Natural killer cell treated with Interleukin-12 subunit alpha and Interleukin-12 subunit beta and Interleukin-15 and Interleukin-18, amount 100 ng/mL, for 72 hours (primary cell): ENCODE data around the gene GSC2. TPM values are rescaled to one million over a fixed set of nuclear protein-coding genes. Genes with fewer than 3 reads are reported as not detected.
"Not testable (repeated sequence)": the region's sequence is repeated elsewhere in the genome, so short reads cannot be mapped to it uniquely, and the experiment has no call there.

ENCODE experiments used
- ATAC-seq, 2 donors: fragments of 150-1000 bp; cut with Tn5 transposase in 1 of 2; sonication (Bioruptor Pico), chemical (Tn5 transposase) in 1 of 2; 2 replicates each; pipeline ENCODE4 v1.10.0; 2021
- DNase-seq: peaks from one replicate; pipeline ENCODE4 v3.0.0; 2022; ENCODE audit warnings: low spot score
- H3K27ac Mint-ChIP-seq, 2 donors: 1 replicate in 1 of 2; 2 replicates in 1 of 2; pipeline ENCODE4 v1.8.0; 2022; ENCODE audit warnings: mixed read lengths in 2 of 2, mild to moderate bottlenecking in 1 of 2, moderate library complexity in 1 of 2
- H3K27me3 Mint-ChIP-seq, 2 donors: 1 replicate in 1 of 2; 2 replicates in 1 of 2; pipeline ENCODE4 v1.8.0; 2022; ENCODE audit warnings: mixed read lengths in 2 of 2
- H3K36me3 Mint-ChIP-seq: one replicate; pipeline ENCODE4 v1.8.0; 2022; ENCODE audit warnings: mixed read lengths
- H3K4me1 Mint-ChIP-seq, 2 donors: 1 replicate in 1 of 2; 2 replicates in 1 of 2; pipeline ENCODE4 v1.8.0; 2022; ENCODE audit warnings: low read depth in 2 of 2, mixed read lengths in 2 of 2, mild to moderate bottlenecking in 1 of 2
- H3K4me3 Mint-ChIP-seq: one replicate; pipeline ENCODE4 v1.8.0; 2022; ENCODE audit warnings: mixed read lengths
- H3K9me3 Mint-ChIP-seq: 2 replicates; pipeline ENCODE4 v1.8.0; 2022; ENCODE audit warnings: mixed read lengths
- total RNA-seq, 2 donors: library from RNA; stranded (reverse); gene quantifications; one replicate each; pipeline ENCODE4 v1.2.3, GENCODE V29; 2022

GSC2 gene
- total RNA-seq, 2 donors from 2014 or later: not detected

- no peaks in the 10 kb centered on the region for H3K9me3 Mint-ChIP-seq
- H3K27ac Mint-ChIP-seq: no peak overlapping the region
- H3K27me3 Mint-ChIP-seq: peaks cover 6 to 11% of the 10 kb centered on the region in 2 donors
- no peak overlapping the region for H3K4me3 Mint-ChIP-seq
- DNase-seq: no peak
- H3K36me3 Mint-ChIP-seq: no peaks in the 10 kb centered on the region
- no peak for ATAC-seq
- H3K4me1 Mint-ChIP-seq: peaks cover 19 to 27% of the 10 kb centered on the region in 2 donors
Observed at GRCh38 chr22:19174106-19175025, 24.3 kb upstream of the GSC2 start.

DNA sequence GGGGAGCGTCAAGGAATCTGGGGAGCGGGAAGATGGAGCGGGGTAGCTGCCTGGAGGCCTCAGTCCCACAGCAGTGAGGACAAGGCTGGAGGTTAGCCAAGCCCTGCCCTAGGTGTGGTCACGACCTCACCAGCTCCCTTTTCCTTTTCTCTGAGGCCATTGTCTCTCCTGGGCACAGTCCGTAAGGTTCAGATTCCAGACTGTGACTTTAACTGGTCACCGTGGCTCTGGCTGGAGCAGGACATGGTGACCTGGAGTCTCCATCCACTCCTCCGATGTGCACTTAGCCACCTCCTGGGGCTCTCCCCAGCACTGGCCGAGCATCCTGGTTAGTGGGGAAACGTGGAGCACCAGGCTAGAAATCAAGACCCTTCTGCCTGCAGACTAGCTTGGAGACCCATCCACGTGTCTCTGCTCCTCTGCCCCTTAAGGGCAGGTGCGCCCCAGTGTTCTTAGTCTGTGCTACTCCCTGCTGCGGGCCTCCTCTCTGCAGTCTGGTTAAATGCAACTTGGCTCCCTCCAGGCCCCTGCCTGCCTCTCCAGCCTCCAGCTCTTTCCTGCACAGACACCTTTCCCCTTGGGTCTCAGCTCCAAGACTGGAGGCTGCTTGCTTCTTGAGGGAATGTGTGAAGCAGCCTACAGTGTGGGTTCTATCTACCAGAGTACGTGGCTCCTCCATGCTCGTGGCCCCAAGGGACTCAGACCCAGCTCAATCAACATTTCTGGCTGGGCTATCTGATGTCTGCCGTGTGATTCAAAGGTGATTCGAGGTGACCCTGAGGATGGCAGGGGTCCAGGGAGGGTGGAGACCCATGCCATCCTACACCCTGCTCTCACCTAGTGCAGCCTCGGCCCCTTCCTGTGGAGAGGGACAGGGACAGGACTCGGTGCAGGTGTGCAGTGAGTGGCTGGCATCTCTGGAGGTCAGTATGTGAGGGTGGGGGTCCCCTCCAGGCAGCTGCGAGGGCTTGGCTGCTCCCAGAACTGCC lies 23.2 kb upstream of the GSC2 start:
- Mint-ChIP-seq H3K27me3 (peaks cover 14 to 21% of the 10 kb centered on the region in 2 donors), H3K4me3 (peak overlapping the region; percentile 99), H3K4me1 (peaks cover 19 to 30% of the 10 kb centered on the region in 2 donors), H3K27ac (peak overlapping the region in 1 of 2 donors; percentile 85), H3K9me3 (no peaks in the 10 kb centered on the region), H3K36me3 (no peaks in the 10 kb centered on the region)
- DNase-seq: no peak
- ATAC-seq: no peak

DNA sequence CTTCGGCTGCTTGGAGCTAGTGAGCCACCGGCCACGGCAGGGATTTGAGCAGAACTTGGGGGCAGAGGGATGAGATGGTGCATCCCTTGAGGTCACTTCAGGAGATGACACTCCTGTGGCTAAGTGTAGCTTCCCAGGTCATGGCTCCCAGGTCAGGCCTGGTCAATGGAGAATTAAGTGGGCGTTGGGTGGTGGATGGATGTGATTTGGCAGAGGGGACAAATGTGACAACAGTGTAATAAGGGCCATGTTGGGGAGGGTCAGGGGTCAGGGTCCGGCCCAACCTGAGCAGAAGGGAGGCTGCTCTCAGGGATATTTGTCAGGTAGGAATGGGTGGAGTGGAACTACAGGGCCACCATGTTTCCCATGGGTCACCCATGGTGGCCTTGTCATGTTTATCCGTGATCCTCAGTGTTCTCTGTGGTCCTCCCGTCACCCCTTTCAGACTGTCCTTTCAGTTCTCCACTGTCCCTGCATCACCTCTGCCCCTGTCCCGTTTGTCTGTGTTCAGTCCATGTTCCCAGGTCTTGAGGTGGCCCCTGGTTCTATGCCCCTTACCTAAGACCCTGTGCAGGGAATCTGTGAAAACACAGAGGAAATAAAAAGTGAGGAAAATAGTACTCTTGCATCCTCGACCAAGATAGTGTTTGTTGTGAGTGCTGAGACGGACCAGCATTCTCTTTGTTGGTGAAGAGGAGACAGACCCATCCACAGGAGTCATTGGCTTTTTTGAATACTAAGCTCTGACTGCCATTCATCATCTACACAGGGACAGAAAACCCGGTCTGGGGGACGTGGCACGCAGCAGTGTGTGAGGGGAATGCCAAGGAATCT lies 22.3 kb upstream of the GSC2 start:
- Mint-ChIP-seq H3K9me3 (no peaks in the 10 kb centered on the region), H3K36me3 (no peaks in the 10 kb centered on the region), H3K4me1 (peaks cover 19 to 30% of the 10 kb centered on the region in 2 donors), H3K27ac (peak overlapping the region; percentile 85 to 91), H3K4me3 (peak overlapping the region; percentile 99), H3K27me3 (peaks cover 18 to 27% of the 10 kb centered on the region in 2 donors)
- no peak for DNase-seq
- no peak for ATAC-seq

DNA sequence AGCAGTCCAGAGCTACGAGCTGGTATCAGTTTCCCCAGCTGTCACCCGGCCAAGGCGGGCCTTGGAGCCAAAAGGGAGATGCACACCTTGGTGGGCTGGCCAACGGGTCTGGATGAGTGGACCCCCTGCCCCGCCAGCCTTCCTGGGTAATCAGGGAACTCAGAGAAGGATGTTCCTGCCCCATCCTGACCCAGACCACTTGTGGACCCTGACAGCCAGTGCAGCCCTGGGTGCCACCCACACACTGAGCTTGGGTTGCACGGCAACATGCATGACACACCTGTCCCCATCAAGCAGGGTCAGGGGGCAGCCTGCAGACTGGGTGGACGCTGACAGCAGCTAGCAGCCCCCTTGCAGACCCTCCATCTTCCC lies 19.8 kb upstream of the GSC2 start:
- ATAC-seq: no peak

DNA sequence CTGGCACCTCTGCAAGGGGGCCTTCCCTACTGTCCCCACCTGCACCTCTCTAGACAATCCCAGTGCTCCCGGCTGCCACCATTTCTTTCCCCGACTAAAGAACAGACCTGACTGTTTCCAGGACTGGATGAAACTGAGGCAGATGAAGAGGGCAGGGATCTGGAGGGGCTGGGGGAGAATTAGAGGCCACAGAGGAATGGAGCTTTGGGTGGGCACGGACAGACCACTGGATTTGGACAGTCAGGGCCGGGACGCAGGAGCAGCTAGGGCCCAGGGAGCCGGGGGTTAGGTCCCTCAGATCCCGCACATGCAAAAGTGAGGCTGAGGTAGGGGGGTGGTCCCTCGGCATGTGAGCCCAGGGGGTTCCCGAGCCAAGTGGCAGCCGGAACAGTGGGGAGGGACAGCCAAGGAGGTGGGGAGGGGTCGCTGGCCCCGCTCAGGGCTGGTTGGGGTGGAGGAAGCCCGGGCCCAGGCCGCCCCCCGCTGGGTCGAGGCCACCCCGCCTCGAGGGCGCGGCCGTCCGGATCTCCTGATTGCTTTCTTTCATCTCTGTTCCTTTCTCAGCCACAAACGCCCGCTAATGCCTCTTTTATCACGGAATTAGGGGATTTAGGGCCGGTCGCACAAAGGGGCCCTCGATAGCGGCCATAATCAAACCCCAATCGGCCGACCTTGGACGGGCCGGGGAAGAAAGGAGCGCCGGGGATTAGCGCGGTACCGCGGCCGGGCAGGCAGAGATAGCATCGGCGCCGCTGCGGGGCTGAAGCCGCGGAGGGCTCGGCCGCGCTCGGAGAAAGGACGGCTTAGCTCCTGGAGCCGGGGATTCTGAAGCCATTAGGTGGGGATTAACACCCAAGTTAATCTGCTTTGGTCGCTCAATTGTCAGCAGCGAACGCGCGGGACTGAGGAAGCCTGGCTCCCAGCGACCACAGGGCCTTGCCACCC lies 19.2 kb upstream of the GSC2 start:
- Mint-ChIP-seq H3K4me3 (peak overlapping the region; percentile 32), H3K9me3 (no peaks in the 10 kb centered on the region), H3K27ac (peak overlapping the region in 1 of 2 donors; percentile 51), H3K36me3 (no peaks in the 10 kb centered on the region), H3K27me3 (peaks cover 26 to 36% of the 10 kb centered on the region in 2 donors), H3K4me1 (peaks cover 19 to 27% of the 10 kb centered on the region in 2 donors)
- no peak for DNase-seq
- ATAC-seq: no peak

More for the DNA sequence above, 19.8 kb upstream of the GSC2 start:
- Mint-ChIP-seq H3K4me1 (peaks cover 19 to 27% of the 10 kb centered on the region in 2 donors), H3K9me3 (no peaks in the 10 kb centered on the region), H3K4me3 (peak overlapping the region; percentile 99), H3K27ac (no peak overlapping the region), H3K36me3 (no peaks in the 10 kb centered on the region), H3K27me3 (peaks cover 26 to 36% of the 10 kb centered on the region in 2 donors)
- DNase-seq: no peak

DNA sequence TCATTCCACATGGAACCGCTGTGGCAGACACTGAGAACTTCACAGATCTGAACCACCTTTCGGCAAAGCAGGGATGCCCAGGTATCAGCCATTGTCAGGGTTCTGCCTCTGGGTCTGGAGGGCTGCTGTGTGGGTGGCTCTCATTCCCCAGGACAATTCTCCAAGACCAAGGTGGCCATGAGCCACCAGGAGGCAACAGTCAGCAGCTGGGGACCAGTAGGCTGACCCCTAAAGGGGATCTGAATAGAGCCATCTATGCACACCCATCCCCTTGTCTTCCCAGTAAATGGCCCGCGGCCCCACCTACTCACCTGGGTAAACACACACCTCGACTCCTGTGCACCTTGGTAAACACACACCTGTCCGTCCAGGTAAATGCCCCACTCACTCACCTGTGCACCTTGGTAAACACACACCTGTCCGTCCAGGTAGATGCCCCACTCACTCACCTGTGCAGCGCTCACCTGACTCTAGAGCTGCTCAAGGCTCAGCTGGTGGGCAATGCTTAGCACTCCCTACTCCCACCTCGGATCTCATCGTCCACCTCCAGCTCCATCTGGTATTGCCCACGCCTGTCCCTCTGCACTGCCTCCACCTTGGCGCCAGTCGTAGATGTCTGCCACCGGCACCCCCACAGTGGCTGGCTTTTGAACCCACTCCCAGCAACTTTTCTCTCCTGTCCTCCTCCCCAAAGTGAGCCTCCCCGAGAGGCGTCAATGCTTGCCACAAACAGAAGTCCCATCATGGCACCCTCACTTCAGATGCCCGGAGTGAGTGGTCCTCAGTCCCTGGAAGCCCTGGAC lies 18.2 kb upstream of the GSC2 start:
- Mint-ChIP-seq H3K9me3 (no peaks in the 10 kb centered on the region), H3K27ac (peak overlapping the region in 1 of 2 donors; percentile 51), H3K4me3 (peak overlapping the region; percentile 30), H3K4me1 (peaks cover 19 to 24% of the 10 kb centered on the region in 2 donors), H3K27me3 (peaks cover 28 to 36% of the 10 kb centered on the region in 2 donors), H3K36me3 (no peaks in the 10 kb centered on the region)
- DNase-seq (no peak), ATAC-seq (no peak)

DNA sequence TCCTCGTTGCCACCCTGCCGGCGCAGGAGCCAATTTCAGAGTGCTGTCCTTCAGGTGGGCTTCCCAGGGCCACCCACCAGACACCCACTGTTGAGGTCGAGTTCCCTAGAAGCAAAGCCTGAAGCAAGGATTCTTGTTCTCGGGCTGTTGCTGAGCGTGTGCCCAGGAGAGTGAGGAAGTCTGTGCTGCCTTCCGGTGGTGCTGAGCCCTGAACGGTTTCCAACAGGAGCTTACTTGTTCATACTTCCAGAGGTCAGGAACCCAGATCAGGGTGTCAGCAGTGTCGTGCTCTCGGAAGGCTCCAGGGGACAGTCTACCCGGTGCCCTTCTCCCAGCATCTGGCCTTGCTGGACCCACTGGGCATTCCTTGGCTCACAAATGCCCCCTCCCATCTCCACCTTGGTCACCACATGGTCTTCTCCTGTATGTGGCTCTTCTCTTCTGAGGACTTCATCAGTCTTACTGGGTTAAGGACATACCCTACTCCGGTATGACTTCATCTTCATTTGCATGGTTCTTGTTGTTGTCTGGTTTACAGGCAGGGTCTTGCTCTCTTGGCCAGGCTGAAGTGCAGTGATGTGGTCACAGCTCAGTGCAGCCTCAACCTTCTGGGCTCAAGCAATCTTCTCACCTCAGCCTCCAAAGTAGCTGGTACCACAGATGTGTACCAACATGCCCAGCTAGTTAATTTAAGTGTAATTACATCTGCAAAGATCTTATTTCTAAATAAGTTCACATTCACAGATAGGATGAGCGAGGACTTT lies 17.2 kb upstream of the GSC2 start:
- Mint-ChIP-seq H3K4me3 (no peak overlapping the region), H3K27me3 (peaks cover 28 to 36% of the 10 kb centered on the region in 2 donors)
- no peak for ATAC-seq

DNA sequence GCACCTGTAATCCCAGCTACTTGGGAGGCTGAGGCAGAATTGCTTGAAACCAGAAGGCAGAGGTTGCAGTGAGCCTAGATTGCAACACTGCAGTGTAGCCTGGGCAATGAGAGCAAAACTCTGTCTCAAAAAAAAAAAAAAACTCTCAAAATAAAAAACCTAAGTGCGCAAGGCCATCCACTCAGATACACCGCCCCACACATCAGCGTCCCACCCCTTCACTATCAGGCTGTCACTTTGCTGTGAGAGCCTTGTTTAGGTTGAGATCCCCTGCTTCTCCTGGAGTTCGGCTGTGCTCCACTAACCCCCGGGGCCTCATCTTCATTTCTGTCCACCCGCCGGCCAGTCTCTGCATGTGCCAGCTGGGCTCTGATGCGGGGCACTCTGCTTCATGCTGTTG lies 16.3 kb upstream of the GSC2 start:
- no peaks in the 10 kb centered on the region for H3K9me3 Mint-ChIP-seq
- H3K4me3 Mint-ChIP-seq: no peak overlapping the region
- H3K36me3 Mint-ChIP-seq: no peaks in the 10 kb centered on the region
- no peak overlapping the region for H3K27ac Mint-ChIP-seq
- no peak for DNase-seq
- H3K4me1 Mint-ChIP-seq: peaks cover 8 to 15% of the 10 kb centered on the region in 2 donors
- H3K27me3 Mint-ChIP-seq: peaks cover 28 to 36% of the 10 kb centered on the region in 2 donors
- ATAC-seq: no peak

More for the DNA sequence above, 17.2 kb upstream of the GSC2 start:
- no peak for DNase-seq
- Mint-ChIP-seq H3K4me1 (peaks cover 12 to 18% of the 10 kb centered on the region in 2 donors), H3K36me3 (no peaks in the 10 kb centered on the region), H3K27ac (no peak overlapping the region), H3K9me3 (no peaks in the 10 kb centered on the region)

GRCh38 chr22:19164425-19164824 lies 14.3 kb upstream of the GSC2 start:
- H3K4me1 Mint-ChIP-seq: peaks cover 0 to 6% of the 10 kb centered on the region in 2 donors
- no peaks in the 10 kb centered on the region for H3K9me3 Mint-ChIP-seq

GRCh38 chr22:19158649-19159048 lies 8.6 kb upstream of the GSC2 start:
- not testable (repeated sequence) for H3K27ac Mint-ChIP-seq, ATAC-seq, H3K4me3 Mint-ChIP-seq, H3K9me3 Mint-ChIP-seq, H3K36me3 Mint-ChIP-seq, H3K4me1 Mint-ChIP-seq, DNase-seq
- peaks cover 7 to 11% of the 10 kb centered on the region in 2 donors for H3K27me3 Mint-ChIP-seq

More at GRCh38 chr22:19164425-19164824, 14.3 kb upstream of the GSC2 start:
- ATAC-seq: no peak
- peaks cover 23 to 25% of the 10 kb centered on the region in 2 donors for H3K27me3 Mint-ChIP-seq
- no peak overlapping the region for H3K4me3 Mint-ChIP-seq
- DNase-seq: no peak
- H3K27ac Mint-ChIP-seq: no peak overlapping the region
- H3K36me3 Mint-ChIP-seq: no peaks in the 10 kb centered on the region

- H3K27me3 Mint-ChIP-seq: peaks cover 19 to 32% of the 10 kb centered on the region in 2 donors
- H3K4me1 Mint-ChIP-seq: not testable (repeated sequence)
Observed at GRCh38 chr22:19156109-19156508, 6.0 kb upstream of the GSC2 start.

More at GRCh38 chr22:19156109-19156508, 6.0 kb upstream of the GSC2 start:
- not testable (repeated sequence) for H3K36me3 Mint-ChIP-seq, H3K9me3 Mint-ChIP-seq, ATAC-seq, H3K4me3 Mint-ChIP-seq, H3K27ac Mint-ChIP-seq, DNase-seq
